Measurements from ENCODE around the gene NFATC2.

The NFATC2 gene

DNA sequence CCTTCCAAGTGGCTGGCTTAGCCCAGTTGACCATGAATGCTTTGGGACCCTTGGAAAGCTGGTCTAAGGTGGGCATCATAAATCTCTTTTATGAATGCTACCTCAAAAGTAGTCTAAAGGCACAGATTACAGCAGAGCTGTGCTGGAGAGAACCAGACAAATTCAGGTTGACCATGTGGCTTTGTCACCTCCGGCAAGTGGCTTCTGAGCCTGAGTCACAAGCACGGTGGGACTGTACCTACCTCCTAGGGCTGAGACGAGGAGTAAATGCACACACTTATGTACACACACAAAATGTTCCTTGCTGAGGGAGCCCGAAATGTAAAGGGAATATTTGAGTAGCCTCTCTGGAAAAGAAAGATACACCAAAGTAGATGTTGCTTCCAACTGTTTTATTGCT is 155.9 kb downstream of the NFATC2 start:
- DNase-seq: no peak

DNA sequence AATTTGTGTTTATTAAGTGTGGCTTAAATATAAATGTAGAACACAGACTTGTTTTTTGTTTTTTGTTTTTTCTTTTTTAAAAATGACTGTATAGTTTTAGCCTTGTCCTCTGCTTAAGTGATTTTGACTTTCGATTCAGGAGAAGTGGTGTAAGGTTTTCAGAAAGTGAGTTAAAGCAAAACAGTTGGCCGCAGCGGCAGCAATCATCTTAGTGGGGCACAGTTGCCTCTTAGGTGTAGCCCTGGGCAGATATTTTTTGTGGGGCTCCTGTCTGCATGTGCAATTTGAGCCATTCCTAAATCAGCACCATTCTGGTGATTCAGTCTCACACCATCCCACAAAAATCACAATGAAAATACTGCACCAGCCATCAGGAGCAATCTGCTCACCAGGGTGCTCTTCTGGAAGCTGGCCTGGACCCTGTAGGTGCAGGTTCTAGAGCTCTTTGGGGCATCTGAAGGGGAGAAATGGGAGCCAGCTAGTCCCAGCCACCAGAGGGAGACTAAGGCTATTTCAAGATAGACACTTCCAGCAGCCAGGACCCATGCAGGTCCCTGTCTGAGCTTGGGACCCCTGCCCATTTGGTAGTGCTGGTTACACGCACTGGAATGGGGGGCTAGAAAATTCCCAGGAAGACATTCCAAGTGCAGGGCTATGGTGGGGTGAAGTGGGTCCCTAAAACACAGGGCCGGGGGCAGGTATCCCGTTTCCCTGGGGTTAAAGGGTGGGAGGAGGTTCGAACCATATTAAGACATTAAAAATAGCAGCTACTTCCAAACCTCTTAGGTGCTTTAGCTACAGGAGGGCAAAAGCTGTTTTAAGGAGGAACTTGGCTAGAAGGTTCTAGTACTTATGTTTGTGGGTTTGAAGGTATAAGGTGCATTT is 156.6 kb downstream of the NFATC2 start:
- no peak for DNase-seq

DNA sequence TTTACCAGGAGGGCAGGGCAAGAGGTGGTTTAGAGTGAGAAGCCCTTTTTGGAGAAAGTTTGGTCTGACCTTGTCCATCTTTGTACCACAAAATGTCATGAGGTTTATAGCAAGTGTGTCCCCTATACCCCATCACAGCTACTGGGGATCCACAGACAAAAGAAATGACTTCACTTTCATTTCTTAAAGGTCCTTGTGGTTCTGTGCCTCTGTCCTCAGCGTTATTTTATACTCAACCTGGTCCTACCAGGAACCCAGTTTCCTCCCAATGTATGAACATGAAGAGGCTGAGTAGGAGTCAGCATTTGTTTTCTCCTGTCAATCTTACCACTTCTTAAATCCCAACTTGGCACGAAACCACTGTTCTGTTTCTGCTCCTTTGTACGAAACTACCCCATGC is 157.6 kb downstream of the NFATC2 start:
- no peak for DNase-seq

GRCh38 chr20:51383891-51384510 is 158.5 kb downstream of the NFATC2 start:
- DNase-seq: no peak

- no peak for DNase-seq
These were observed 159.3 kb downstream of the NFATC2 start for GRCh38 chr20:51382986-51383821.

GRCh38 chr20:51382111-51382985 is 160.2 kb downstream of the NFATC2 start:
- no peak for DNase-seq

DNA sequence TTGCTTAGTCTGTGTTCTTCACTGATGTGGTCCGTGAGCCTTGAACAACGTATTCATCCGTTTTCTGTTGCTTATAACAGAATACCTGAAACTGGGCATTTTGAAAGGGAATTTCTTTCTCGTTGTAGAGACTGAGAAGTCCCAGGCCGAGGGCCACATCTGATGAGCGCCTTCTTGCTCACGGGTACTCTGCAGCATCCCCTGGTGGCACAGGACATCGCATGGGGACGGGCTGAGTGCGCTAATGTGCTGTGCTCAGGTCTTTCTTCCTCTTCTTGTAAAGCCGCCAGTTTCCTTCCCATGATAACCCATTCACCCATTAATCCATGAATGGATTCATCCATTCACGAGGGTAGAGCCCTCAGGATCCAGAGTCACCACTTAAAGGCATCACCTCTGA is 161.0 kb downstream of the NFATC2 start:
- DNase-seq: no peak

DNA sequence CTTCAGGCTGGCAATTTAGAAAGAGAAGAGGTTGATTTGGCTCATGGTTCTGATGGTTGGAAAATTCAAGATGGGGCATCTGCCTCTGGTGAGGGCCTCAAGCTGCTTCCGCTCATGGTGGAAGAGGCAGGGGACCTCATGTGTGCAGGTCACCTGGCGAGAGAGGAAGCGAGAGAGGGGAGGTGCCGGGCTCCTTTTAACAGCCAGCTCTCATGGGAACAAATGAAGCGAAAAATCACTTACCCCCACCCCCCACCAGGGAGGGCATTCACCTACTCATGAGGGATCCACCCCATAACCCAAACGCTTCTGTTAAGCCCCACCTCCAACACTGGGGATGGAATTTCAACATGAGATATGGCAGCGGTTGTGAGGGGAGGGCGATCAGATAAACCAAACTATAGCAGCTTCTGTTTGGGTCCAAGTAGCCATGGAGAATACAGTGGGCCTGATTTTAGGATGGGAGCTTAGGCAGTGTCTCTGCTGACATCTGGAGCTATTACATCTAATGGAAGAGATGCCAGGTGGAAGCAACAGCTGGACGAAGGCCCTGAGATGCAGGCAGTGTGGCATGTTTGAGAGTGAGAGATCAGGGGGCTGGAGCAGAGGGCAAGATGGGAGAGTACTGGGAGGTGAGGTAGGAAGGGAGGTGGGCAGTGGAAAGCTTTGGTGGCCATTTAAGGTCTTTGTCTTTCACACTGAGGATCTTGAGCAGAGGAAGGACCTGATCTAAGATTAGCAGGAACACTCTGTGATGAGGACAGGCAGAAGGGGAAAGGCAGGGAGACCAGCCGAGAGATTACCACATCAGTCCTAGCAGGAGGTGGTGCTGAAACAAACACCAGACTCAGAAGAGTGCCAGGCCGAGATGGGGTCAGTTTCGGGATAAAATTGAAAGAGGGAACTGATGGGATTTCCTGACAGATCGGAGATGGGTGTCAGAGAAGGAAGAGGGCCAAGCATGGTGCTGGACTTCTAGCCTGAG is 161.8 kb downstream of the NFATC2 start:
- no peak for DNase-seq

- no peak for DNase-seq
These were observed 162.7 kb downstream of the NFATC2 start for GRCh38 chr20:51379601-51380341.

GRCh38 chr20:51378171-51378928 is 164.2 kb downstream of the NFATC2 start:
- DNase-seq: no peak

GRCh38 chr20:51377132-51377531 is 165.4 kb downstream of the NFATC2 start:
- DNase-seq: no peak

DNA sequence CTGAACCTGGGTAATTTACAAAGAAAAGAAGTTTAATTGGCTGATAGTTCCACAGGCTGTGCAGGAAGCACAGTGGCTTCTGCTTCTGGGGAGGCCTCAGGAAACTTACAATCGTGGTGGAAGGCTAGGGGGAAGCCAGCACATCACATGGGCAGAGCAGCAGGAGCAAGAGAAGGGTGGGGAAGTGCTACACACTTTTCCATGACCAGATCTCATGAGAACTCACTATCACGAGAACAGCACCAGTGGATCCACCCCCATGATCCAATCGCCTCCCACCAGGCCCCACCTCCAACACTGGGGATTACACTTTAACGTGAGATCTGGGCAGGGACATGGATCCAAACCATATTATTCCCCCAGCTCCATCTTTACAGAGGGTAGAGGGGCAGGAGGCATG is 166.4 kb downstream of the NFATC2 start:
- no peak for DNase-seq

- DNase-seq: no peak
These were observed 167.0 kb downstream of the NFATC2 start for GRCh38 chr20:51375561-51375960.

DNA sequence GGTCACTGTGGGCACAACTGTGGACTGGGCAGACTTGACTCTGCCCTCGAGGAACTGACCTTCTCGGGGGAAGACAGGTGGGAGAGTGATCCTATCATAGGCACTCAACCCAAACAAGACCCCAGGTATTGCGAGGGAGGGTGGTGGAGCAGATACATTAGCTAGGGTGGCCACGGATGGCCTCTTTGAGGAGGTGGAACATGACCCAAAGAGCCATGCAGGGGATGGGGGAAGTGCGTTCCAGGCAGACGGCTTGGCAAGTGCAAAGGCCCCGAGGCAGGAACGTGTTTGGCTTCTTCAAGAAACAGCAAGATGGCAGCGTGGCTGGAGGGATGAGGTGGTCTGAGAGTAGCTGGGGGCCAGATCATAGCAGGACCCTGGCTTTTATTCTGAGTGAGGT is 167.6 kb downstream of the NFATC2 start:
- DNase-seq: no peak

DNA sequence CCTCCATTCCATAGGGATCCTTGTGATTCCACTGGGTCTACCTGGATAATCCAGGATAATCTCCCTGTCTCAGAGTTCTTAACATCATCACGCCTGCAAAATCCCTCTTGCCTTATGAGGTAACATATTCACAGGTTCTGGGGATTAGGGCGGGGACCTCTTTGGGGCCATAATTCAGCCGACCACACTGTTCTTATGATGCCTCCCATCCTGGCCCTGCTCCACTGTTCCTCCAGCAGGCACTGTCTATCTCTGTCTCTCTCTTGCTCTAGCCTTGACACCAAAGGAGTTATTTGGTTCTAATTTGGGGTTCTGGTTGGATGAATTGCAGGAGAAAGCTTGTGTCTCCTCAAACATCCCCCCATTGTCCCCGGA is 168.1 kb downstream of the NFATC2 start:
- no peak for DNase-seq

DNA sequence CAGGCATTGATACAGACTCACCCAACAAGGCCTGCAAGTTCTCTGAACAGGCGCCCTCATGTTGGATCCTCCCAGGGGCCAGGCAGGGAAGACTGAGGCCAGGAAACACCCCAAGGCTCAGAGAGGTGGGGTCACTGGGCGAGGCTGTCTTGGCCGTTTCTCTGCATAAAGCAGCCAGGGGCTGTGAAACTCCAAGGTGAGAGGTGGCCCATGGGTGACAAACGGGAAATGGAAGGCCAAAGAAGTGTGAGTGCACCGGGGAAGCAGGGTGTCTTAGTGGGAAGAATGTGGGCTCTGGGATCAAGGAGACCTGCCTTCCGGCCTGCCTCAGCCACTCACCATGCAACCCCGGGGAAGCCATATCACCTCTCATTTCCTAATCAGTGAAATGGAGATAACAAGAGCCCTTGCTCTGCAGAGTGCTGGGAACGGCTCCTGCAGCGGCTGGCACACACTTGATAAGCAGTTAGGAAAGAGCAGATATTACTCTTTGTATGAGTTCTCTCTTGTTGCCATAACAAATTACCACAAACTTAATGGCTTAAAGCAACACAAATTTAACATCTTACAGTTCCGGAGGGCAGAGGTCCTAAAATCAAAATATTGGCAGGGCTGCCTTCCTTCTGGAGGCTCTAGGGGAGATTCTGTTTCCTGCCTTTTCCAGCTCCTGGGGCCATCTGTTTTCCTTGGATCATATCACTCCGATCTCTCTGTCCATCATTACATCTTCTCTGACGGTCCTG is 168.6 kb downstream of the NFATC2 start:
- peak; percentile 42 for DNase-seq

GRCh38 chr20:51372966-51373365 is 169.6 kb downstream of the NFATC2 start:
- no peak for DNase-seq

DNA sequence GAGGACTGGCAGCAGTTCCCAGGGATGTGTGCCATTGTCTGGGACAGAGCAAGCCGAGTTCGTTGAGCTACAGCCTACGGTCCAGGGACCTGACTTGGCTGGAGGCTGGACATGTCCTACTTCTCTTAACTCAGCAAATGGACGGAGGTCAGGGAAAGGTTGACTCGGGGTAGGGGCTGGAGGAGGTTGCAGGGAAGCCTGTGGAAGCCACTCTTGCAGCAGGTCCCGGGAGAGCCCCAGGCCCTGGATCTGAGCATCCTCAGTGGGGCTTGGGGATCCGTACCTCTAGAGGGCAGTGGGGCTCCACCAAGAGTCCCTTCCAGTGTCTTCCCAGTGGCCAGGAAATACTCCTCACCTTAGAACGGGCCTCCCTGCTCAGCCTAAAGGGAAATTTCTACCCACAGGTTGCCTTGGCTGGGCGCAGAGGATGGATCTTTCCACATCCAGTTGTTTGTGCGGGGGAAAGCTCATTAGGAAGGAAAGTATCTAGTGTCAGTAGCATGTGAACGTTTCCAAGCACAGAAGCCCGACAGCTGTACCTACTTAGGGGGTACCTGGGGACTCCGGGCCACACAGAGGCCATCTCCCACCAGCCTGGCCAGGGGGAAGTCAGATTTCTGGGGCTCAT is 170.2 kb downstream of the NFATC2 start:
- peak; percentile 79 for DNase-seq

- no peak for DNase-seq
These were observed 170.8 kb downstream of the NFATC2 start for GRCh38 chr20:51371720-51372119.

Measured in femur (tissue), 1 donor.